ENCODE data around the gene NELL1. TPM values are rescaled to one million over a fixed set of nuclear protein-coding genes. Genes with fewer than 3 reads are reported as not detected.

Gene NELL1
- total RNA-seq, 1 donor from 2014 or later, result not detected

DNA sequence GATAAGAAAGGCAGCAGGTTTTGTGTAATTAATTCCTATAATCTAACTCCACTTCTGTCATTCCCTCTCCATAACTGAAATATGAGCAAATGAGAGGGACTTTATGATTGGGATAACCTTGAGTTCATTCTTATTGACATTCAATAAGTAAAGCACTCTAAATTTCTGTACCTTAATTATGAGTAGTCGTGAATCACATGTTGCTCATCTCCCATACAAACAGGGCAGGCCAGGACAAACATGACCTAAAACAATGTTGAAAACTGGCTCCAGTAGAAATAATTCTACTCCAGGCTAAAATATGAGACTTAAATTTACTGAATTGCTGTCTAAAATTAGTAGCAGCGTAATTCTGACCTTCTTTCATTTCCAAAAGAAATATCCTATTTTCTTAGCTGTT lies 505.4 kb downstream of the NELL1 start:
- H3K27me3 Mint-ChIP-seq, result no peaks in the 10 kb centered on the region
- peaks cover 5% of the 10 kb centered on the region for H3K9me3 Mint-ChIP-seq
- no peak overlapping the region for H3K4me3 Mint-ChIP-seq
- H3K36me3 Mint-ChIP-seq (ENCODE audit: low read depth), result no peaks in the 10 kb centered on the region
- intact Hi-C loops (cut with micrococcal nuclease), result no loop called here
- DNase-seq, result no peak
- H3K4me1 Mint-ChIP-seq, result no peaks in the 10 kb centered on the region
- no peak overlapping the region for H3K27ac Mint-ChIP-seq
- POLR2A ChIA-PET, result no interaction called here
- TF ChIP-seq, protein P1, sequence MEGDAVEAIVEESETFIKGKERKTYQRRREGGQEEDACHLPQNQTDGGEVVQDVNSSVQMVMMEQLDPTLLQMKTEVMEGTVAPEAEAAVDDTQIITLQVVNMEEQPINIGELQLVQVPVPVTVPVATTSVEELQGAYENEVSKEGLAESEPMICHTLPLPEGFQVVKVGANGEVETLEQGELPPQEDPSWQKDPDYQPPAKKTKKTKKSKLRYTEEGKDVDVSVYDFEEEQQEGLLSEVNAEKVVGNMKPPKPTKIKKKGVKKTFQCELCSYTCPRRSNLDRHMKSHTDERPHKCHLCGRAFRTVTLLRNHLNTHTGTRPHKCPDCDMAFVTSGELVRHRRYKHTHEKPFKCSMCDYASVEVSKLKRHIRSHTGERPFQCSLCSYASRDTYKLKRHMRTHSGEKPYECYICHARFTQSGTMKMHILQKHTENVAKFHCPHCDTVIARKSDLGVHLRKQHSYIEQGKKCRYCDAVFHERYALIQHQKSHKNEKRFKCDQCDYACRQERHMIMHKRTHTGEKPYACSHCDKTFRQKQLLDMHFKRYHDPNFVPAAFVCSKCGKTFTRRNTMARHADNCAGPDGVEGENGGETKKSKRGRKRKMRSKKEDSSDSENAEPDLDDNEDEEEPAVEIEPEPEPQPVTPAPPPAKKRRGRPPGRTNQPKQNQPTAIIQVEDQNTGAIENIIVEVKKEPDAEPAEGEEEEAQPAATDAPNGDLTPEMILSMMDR (IDR thresholded peaks at IDR 0.05), result no peak
- ATAC-seq (ENCODE audit: low read depth), result no peak
- CTCF ChIA-PET, result no interaction called here

GRCh38 chr11:21177379-21177778 lies 508.0 kb downstream of the NELL1 start:
- Mint-ChIP-seq H3K9me3 (peaks cover 3% of the 10 kb centered on the region), H3K4me1 (no peaks in the 10 kb centered on the region), H3K4me3 (no peak overlapping the region), H3K27me3 (no peaks in the 10 kb centered on the region), H3K36me3 (ENCODE audit: low read depth) (no peaks in the 10 kb centered on the region), H3K27ac (no peak overlapping the region)
- CTCF ChIA-PET, result no interaction called here
- TF ChIP-seq, protein P1 (IDR thresholded peaks at IDR 0.05), result no peak
- no peak for DNase-seq
- intact Hi-C loops (cut with micrococcal nuclease), result no loop called here
- no peak for ATAC-seq (ENCODE audit: low read depth)
- POLR2A ChIA-PET, result no interaction called here

DNA sequence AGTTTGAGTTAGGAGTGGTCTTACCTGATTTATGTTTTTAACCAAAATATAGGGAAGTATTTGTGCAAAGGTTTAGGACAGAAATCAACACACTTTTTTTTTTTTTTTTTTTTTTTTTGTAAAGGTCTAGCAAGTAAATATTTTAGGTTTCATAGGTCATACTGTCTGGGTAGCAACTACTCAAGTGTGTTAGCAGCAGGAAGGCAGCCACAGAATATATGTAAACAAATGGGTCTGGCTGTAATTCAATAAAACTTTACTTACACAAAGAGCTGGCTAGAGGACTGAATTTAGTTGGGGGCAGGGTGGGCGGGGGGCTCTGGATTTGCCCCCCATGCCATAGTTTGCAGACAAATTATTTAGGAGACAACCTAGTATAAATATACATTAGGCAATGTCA lies 510.4 kb downstream of the NELL1 start:
- no peak for DNase-seq
- ChIA-PET POLR2A (no interaction called here), CTCF (no interaction called here)
- TF ChIP-seq, protein P1 (IDR thresholded peaks at IDR 0.05), result no peak
- no peaks in the 10 kb centered on the region for H3K36me3 Mint-ChIP-seq (ENCODE audit: low read depth)
- intact Hi-C loops (cut with micrococcal nuclease), result no loop called here
- H3K4me1 Mint-ChIP-seq, result no peaks in the 10 kb centered on the region
- no peak for ATAC-seq (ENCODE audit: low read depth)
- no peak overlapping the region for H3K27ac Mint-ChIP-seq
- H3K4me3 Mint-ChIP-seq, result no peak overlapping the region
- H3K9me3 Mint-ChIP-seq, result peaks cover 3% of the 10 kb centered on the region
- no peaks in the 10 kb centered on the region for H3K27me3 Mint-ChIP-seq

DNA sequence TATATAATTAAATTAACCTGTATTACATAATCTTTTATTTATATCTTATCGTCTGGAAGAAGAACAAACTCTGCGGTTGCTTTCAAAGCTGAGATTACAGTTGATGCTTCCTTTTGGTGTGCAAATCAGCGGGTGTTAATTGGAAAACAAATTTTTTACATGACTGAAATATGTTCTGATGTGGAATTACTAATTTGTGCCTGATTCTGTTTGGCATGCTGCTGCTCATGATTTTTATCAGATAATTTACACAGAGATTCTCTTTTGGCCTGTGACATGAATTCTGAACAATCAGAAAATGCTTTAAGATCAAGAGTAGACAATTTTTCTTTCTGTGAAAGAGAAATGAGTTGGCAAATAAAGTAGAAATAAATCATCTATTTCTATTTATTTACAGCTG lies 510.8 kb downstream of the NELL1 start:
- Mint-ChIP-seq H3K9me3 (peaks cover 3% of the 10 kb centered on the region), H3K27me3 (no peaks in the 10 kb centered on the region), H3K27ac (no peak overlapping the region), H3K4me1 (no peaks in the 10 kb centered on the region), H3K36me3 (ENCODE audit: low read depth) (no peaks in the 10 kb centered on the region), H3K4me3 (no peak overlapping the region)
- TF ChIP-seq, protein P1 (IDR thresholded peaks at IDR 0.05), result no peak
- no peak for DNase-seq
- CTCF ChIA-PET, result no interaction called here
- intact Hi-C loops (cut with micrococcal nuclease), result no loop called here
- no peak for ATAC-seq (ENCODE audit: low read depth)
- POLR2A ChIA-PET, result no interaction called here

DNA sequence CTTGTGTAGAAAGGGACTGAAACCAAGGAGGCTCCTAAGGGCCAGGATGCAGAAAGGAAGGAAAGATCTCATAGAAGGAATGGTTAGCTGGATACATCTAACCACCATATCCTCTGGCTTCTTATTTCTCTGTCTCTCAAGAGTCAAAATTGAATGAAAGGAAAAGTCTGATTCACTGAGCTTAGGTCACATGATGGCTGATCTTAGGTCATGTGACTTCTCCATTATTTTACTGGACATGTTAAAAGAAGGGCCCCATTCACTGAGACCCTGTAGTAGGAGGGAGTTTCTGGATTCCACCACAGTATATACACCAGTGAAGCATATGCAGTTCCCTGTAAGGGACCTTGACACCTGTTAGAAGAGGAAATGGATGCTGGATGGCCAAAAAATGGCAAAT lies 516.6 kb downstream of the NELL1 start:
- H3K4me3 Mint-ChIP-seq, result no peak overlapping the region
- CTCF ChIA-PET, result no interaction called here
- POLR2A ChIA-PET, result no interaction called here
- H3K4me1 Mint-ChIP-seq, result no peaks in the 10 kb centered on the region
- TF ChIP-seq, protein P1 (IDR thresholded peaks at IDR 0.05), result no peak
- H3K9me3 Mint-ChIP-seq, result peaks cover 3% of the 10 kb centered on the region
- no peaks in the 10 kb centered on the region for H3K27me3 Mint-ChIP-seq
- intact Hi-C loops (cut with micrococcal nuclease), result no loop called here
- no peaks in the 10 kb centered on the region for H3K36me3 Mint-ChIP-seq (ENCODE audit: low read depth)
- DNase-seq (no peak), ATAC-seq (ENCODE audit: low read depth) (no peak)
- no peak overlapping the region for H3K27ac Mint-ChIP-seq
